GM21515 (cell line): Measurements from ENCODE around the gene POC5.

Source experiments
- ATAC-seq: cut with Tn5 transposase; IDR thresholded peaks from one replicate; pipeline ENCODE4 v1.9.1; 2021; ENCODE audit not compliant: unreplicated experiment

POC5 gene

GRCh38 chr5:75663579-75664284 lies 53.5 kb downstream of the POC5 start:
- ATAC-seq, result no peak

GRCh38 chr5:75662061-75662460 lies 55.2 kb downstream of the POC5 start:
- ATAC-seq, result no peak

- no peak for ATAC-seq
Measured at GRCh38 chr5:75660678-75661465, 56.4 kb downstream of the POC5 start.

- ATAC-seq, result no peak
Measured at GRCh38 chr5:75659791-75660450, 57.3 kb downstream of the POC5 start.

GRCh38 chr5:75656311-75657003 lies 60.8 kb downstream of the POC5 start:
- no peak for ATAC-seq

DNA sequence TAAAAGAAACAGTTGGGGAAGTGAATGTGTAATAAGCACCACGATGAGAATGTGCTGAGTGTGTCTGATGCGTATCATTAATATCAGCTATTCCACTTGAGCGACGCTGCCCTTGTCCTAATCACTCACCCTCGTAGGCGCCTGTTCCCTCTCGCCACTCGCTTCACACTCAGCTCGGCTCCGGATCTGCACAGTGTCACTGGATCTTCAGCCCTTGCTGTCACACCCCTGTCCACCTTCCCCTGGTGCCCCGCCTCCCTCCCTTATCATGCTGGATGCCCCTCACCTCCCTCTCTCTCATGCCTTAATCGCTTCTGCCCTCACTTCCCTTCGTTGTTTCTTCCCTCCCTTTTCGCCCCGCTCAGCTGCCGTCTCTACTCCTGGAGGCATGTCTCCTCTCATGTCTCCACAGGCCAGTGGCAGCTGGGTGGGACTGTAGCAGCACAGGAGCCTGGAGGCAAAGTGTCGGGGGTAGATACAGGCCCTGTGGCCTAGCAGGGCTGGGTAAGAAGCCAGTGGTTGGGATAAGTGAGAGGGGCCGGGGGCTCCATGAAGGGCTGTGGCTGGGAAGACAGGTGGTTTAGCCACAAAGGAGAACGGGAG lies 62.4 kb downstream of the POC5 start:
- no peak for ATAC-seq

- ATAC-seq, result no peak
Measured at GRCh38 chr5:75653521-75653920, 63.7 kb downstream of the POC5 start.

DNA sequence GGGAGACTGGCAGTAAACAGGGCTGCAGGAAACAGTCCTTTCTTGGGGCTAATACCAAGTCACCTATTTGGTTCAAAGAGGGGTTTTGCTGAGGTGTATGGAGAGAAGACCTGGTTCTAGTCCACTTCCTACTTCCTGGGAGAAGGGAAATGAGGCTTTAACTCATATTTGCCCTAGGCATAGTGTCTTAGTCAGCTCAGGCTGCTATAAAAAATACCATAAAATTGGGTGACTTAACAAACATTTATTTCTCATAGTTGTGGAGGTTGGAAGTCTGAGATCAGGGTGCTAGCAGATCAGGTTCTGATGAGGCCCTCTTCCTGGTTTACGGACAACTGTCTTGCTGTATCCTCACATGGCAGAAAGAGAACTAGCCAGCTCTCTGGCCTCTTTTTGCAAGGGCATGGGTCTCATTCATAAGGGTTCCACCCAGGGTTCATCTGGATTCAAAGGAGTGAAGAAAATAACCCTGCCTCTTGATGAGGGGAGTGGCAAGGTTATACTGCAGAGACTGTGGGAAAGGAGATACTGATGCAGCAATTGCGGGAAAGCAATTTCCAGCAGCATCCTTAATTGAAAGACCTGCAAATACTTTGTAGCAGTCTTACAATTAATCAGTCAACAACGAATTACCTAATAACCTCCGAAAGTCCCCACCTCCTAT lies 65.5 kb downstream of the POC5 start:
- no peak for ATAC-seq

DNA sequence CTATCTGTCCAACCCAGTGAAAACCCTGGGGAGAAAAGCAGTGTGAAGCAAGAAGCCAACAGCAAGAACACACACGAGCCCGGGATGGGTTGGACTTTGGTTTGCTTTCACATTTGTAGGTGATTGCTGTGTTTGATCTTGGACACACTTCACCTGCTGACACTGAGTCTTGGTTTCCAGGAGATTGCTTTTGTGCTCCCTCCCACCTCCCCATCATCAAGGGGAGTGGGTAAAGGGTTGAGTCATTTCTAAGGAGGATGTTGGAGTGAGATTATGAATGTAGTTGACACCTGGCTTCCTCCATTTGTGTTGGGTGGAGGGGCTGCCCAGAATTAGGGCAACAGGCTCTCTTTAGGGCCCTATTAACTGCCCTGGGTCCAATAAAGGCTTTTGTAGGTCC lies 68.5 kb downstream of the POC5 start:
- ATAC-seq, result no peak

- ATAC-seq, result no peak
Measured at GRCh38 chr5:75640826-75641225, 76.4 kb downstream of the POC5 start.

DNA sequence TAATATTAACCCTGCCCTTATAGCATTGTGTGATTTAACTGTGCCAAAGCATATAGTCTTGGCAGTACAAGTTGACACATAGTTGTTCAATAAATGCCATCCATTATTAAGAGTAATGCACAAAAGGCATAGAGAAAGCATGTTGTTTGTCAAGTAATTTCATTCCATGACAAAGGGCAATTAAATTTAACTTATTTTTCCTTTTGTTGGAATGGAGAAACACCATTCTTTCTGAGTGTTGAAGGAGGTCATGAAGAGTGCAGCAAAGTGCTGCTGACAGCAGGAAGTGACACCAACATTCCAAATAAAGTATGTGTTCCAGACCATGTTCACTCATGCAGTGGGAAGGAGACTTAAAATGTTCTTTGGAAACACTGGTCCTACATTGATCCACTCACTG lies 76.8 kb downstream of the POC5 start:
- ATAC-seq, result no peak

- no peak for ATAC-seq
Measured at GRCh38 chr5:75639535-75640311, 77.5 kb downstream of the POC5 start.

DNA sequence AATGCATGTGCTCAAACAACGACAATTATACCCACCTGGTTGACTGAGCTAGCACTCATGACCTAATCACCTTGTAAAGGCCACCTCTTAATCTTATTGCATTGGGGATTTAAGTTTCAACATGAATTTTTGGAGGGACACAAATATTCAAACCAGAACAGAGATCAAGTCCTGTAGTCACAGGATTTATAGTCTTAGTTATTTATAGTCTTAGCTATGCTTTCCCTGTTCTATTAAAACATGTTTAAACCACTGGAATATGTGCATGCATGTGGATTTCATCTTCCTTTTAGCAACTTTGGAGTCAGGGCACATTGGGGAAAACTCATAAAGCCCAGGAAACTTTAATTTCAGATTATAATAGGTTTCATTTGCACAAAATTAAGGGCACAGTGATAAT lies 79.3 kb downstream of the POC5 start:
- no peak for ATAC-seq

- ATAC-seq, result no peak
Measured at GRCh38 chr5:75632321-75632720, 84.9 kb downstream of the POC5 start.

DNA sequence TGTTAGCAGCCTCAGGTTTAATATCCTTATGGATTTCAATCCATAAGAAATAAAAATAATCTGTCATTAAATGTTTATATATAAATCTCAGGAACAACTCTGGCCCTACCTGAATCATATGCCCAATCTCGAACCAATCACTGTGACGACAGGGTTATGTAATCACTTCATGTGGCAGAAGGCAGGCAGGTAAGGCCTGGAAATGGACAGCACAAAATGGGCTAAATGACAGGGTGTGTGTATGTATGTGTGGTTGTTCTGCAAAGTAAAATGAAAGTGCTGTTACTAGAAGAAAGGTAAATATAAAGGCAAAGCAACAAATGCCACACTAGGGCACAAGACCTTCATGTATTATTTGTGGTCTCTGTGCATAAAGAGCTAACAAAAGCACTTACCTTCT lies 86.4 kb downstream of the POC5 start:
- ATAC-seq, result no peak

DNA sequence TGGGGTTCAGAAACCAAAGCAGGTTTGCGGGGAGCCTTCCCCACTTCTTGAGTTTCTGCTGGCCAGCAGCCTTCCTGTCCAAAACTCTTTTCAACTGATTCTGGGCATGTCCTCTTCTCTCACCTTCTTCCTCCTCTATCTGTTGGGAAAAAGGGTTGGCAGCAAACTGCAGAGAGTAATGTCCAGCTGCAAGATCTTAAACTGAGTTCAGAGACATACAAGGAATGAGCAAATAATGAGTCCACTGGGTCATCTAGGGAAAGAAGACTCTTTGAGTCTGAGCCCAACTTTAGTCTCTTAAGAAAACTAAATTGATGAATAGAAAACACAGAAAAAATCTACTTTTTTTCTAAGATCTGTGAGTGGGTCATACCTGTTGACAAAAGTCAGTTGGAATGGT lies 89.4 kb downstream of the POC5 start:
- no peak for ATAC-seq

DNA sequence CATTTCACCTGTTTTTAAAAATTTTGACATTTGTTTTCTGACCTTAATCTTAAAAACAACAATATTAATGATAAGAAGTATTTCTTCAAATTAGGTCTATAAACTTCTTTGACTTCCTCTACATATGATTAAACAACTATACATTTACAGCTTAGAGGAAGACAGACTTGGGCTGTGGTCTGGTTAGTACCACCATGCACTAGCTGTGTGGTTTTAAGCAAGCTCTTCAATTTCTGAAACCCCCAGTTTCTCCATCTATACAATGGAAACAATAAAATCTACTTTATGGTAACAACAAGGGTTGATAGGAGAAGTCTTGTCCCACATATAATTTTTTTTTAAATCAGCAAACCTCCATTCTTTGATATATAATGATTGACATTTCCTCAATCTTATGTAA lies 90.3 kb downstream of the POC5 start:
- ATAC-seq, result no peak
